RWPE2 (cell line): ENCODE data around the gene APOBEC3B.

Experiments used
- ATAC-seq: fragments of 200-7000 bp; cut with Tn5 transposase; 3 replicates; pipeline ENCODE4 v1.9.1; 2021; ENCODE audit warnings: low read depth
- DNase-seq: peaks from one replicate; pipeline ENCODE4 v3.0.0-alpha.2; 2020; ENCODE audit warnings: low spot score
- H3K27ac ChIP-seq: fragments of 450-650 bp; 2 replicates; pipeline ENCODE4 v1.5.1; 2017; ENCODE audit warnings: mild to moderate bottlenecking; ENCODE audit not compliant: poor library complexity, severe bottlenecking
- H3K27me3 ChIP-seq: fragments of 250-450 bp; sonication (Bioruptor Pico); 2 replicates; pipeline ENCODE4 v1.5.1; 2021; ENCODE audit warnings: mild to moderate bottlenecking, moderate library complexity; ENCODE audit not compliant: insufficient read depth, poor library complexity, severe bottlenecking
- H3K36me3 ChIP-seq: fragments of 250-450 bp; sonication (Bioruptor Pico); 2 replicates; pipeline ENCODE4 v1.5.1; 2020; ENCODE audit warnings: low read depth, mild to moderate bottlenecking, moderate library complexity
- H3K4me1 ChIP-seq: fragments of 250-450 bp; sonication (Bioruptor Pico); 2 replicates; pipeline ENCODE4 v1.5.1; 2021; ENCODE audit warnings: mild to moderate bottlenecking, moderate library complexity; ENCODE audit not compliant: insufficient read depth, poor library complexity, severe bottlenecking
- H3K4me3 ChIP-seq: fragments of 250-450 bp; sonication (Bioruptor Pico); 2 replicates; pipeline ENCODE4 v1.5.1; 2021; ENCODE audit warnings: mild to moderate bottlenecking, moderate library complexity; ENCODE audit not compliant: severe bottlenecking
- H3K9me3 ChIP-seq: fragments of 250-450 bp; sonication (Bioruptor Pico); 2 replicates; pipeline ENCODE4 v1.5.1; 2021; ENCODE audit warnings: mild to moderate bottlenecking, moderate library complexity; ENCODE audit not compliant: severe bottlenecking
- CTCF ChIP-seq: fragments of 450-650 bp; IDR thresholded peaks from one replicate; pipeline ENCODE4 v1.5.1; 2017; ENCODE audit warnings: mild to moderate bottlenecking, moderate library complexity; ENCODE audit not compliant: poor library complexity, severe bottlenecking

The APOBEC3B gene

GRCh38 chr22:38953577-38954413 lies 28.4 kb upstream of the APOBEC3B start:
- Histone ChIP-seq H3K4me3 (no peak overlapping the region), H3K27me3 (peaks cover 3% of the 10 kb centered on the region), H3K36me3 (no peaks in the 10 kb centered on the region), H3K4me1 (no peaks in the 10 kb centered on the region), H3K9me3 (no peaks in the 10 kb centered on the region), H3K27ac (no peak overlapping the region)
- DNase-seq (no peak), ATAC-seq (peak; percentile 55; the same call in 2 of the 3 replicates)
- no peak for TF ChIP-seq CTCF

GRCh38 chr22:38954414-38955043 lies 27.6 kb upstream of the APOBEC3B start:
- Histone ChIP-seq H3K36me3 (no peaks in the 10 kb centered on the region), H3K27me3 (peaks cover 3% of the 10 kb centered on the region), H3K4me1 (no peaks in the 10 kb centered on the region), H3K27ac (no peak overlapping the region), H3K4me3 (no peak overlapping the region), H3K9me3 (no peaks in the 10 kb centered on the region)
- no peak for TF ChIP-seq CTCF
- ATAC-seq (no peak), DNase-seq (no peak)

DNA sequence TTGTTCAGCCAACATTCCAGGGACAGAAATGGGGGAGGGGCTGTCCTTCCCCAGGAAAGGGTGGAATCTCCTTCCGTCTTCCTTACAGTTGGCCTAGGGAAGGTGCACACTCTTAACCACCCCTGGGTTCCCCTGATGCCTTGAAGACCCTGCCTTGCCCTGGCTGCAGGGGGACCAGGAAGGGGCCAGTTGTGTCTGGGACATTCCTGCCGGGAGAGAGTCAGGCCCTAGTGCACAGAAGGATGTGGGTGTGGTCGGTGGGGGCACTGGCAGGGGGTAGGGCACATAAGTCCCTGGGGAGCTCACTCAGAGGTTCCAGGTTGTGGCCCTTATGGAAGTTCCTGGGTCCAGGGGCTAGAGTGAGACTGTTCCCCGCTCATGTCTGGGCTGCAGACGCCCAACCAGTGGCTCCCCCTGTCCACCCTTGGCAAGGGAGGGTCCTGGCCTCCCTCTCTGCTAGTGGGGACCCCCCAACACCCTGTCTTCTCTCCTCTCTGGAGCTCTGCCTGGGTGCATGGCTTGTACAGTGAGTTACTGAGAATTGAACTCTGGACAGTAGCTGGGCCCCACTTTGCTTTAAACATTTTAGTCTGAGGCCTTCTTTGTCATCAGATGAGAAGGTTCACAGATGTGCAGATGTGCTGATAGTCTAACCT lies 26.8 kb upstream of the APOBEC3B start:
- no peak for TF ChIP-seq CTCF
- Histone ChIP-seq H3K27me3 (peaks cover 3% of the 10 kb centered on the region), H3K4me1 (no peaks in the 10 kb centered on the region), H3K27ac (no peak overlapping the region), H3K9me3 (no peaks in the 10 kb centered on the region), H3K4me3 (no peak overlapping the region), H3K36me3 (no peaks in the 10 kb centered on the region)
- DNase-seq (no peak), ATAC-seq (no peak)

DNA sequence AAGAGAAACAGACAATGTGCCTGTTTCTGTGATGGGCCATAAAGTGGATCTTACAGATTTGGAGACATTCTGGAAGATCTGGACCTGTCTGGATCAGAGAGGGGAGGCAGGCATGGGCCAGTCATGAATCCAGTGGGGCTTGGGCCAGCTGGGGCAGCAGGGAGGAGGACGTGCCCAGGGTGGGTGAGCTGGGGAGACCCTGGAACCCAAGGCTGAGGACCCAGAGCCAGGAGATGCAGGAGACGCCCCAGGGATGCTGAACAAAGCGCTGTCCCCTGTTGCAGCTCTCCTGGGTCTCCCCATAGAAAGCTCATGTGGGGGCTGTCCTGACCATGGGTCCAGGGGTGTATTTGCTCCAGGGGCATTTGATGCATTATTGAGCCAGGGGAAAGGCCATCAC lies 26.2 kb upstream of the APOBEC3B start:
- DNase-seq (no peak), ATAC-seq (no peak)
- Histone ChIP-seq H3K36me3 (no peaks in the 10 kb centered on the region), H3K9me3 (no peaks in the 10 kb centered on the region), H3K27ac (no peak overlapping the region), H3K4me3 (no peak overlapping the region), H3K27me3 (peaks cover 3% of the 10 kb centered on the region), H3K4me1 (no peaks in the 10 kb centered on the region)
- TF ChIP-seq CTCF: no peak
